Endothelial cell of umbilical vein (primary cell): ENCODE results near the gene KNCN.

Source experiments
- CTCF ChIP-seq, 2 donors: IDR thresholded peaks; 1 replicate in 1 of 2; 2 replicates in 1 of 2; pipeline ENCODE4 v1.5.1; 2011; ENCODE audit warnings: low read length in 2 of 2, mild to moderate bottlenecking in 2 of 2, moderate library complexity in 2 of 2, control low read depth in 1 of 2, inconsistent platforms in 1 of 2, low read depth in 1 of 2; ENCODE audit not compliant: insufficient read depth in 1 of 2; ENCODE audit errors: extremely low read depth in 1 of 2
- POLR2A ChIP-seq: IDR thresholded peaks from 2 replicates; pipeline ENCODE4 v1.6.1; 2012; ENCODE audit warnings: low read depth, mild to moderate bottlenecking, control low read depth, low read length

GRCh38 chr1:46543382-46543760, 8.1 kb downstream of the KNCN start:
- TF ChIP-seq CTCF (IDR thresholded peaks at IDR 0.05; ENCODE audit: extremely low read depth in 1 of 2, insufficient read depth in 1 of 2, low read depth in 1 of 2, low read length in 2 of 2): no peak
- no peak for TF ChIP-seq POLR2A
